GM18526 (cell line): ENCODE measurements around the gene CBX4.

Experiments used
- POLR2A ChIP-seq: IDR thresholded peaks from 3 replicates; pipeline ENCODE4 v1.6.1; 2011; ENCODE audit not compliant: insufficient read length; ENCODE audit errors: extremely low read depth

Gene CBX4

DNA sequence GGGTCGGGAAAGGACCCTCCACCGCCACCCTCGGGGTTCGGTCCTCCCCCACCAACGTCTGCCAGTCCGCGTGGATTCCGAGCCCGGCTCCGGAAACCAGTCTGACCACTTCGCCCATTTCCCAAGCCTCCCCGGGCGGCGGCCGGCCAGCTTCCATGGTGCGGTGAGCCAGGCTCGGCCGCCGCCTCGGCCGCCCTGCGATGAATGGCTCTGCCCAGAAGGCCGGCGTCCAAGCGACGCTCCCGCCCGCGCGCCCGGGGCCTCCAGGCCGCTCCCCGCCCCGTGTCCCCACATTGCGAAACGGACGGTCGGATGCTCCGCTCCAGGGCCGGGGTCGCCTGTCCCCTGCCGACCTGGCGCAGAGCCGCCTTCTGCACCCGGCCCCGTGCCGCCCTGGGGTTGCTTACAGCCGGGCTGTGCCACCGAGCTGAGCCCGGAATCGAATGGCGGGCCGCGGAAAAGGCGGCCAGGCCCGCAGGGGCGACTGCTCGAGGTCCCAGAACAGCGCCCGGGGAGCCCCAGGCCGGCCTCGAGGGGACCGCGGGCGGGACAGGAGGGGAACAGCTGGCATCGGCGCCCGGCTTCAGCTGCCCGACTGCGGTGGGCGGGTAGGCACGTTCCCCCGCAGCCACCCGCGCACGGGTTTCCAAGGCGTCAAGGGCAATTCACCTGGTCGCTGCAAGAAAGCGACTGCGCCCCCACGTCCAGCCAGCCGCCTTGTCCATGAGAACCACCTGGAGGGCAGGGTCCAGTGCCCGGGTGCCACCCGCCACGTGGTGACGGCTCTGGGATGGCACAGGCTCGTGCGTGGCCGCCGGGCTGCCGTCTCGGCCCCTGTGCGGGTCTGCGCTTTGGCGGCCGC is 24.0 kb downstream of the CBX4 start:
- TF ChIP-seq POLR2A = no peak

DNA sequence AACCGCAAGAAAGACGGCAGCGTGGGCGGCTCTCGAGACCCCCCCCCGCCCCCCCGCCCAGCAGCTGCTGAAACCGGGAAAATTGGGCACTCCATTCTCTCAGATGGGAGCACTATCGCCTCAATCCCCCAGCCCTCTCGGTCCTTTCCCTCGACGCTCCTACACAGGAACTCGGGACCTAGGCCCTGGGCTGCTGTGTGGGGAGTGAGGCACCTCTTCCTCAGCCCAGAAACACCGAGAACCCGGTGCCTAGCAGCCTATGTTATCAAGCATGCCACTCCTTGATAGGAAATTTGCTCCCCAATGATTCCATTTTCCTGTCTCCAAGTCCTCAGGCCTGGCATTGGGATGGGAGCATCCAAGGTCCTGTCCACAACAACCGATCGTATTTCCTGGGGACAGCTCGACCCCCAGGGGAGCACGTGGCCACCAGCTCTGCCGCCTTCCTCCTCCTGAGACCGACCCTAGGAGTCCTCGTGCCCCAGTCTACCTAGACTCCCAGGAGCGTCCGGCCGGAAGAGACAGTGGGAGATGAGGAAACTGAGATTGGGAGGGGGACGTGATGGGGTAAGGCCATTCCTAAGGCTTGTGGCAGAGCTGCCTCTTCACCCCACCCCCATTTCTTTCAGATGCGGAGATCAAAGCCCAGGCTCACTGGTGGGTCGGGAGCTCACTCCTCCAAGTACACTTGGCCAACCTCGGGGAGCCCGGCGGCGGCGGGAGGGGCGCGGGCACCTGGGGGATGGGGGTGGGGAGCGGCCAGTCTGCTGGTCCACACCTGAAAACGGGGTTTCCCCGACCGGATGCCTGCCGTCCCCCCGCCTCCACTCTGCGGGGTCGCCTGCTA is 24.9 kb downstream of the CBX4 start:
- TF ChIP-seq POLR2A = no peak

DNA sequence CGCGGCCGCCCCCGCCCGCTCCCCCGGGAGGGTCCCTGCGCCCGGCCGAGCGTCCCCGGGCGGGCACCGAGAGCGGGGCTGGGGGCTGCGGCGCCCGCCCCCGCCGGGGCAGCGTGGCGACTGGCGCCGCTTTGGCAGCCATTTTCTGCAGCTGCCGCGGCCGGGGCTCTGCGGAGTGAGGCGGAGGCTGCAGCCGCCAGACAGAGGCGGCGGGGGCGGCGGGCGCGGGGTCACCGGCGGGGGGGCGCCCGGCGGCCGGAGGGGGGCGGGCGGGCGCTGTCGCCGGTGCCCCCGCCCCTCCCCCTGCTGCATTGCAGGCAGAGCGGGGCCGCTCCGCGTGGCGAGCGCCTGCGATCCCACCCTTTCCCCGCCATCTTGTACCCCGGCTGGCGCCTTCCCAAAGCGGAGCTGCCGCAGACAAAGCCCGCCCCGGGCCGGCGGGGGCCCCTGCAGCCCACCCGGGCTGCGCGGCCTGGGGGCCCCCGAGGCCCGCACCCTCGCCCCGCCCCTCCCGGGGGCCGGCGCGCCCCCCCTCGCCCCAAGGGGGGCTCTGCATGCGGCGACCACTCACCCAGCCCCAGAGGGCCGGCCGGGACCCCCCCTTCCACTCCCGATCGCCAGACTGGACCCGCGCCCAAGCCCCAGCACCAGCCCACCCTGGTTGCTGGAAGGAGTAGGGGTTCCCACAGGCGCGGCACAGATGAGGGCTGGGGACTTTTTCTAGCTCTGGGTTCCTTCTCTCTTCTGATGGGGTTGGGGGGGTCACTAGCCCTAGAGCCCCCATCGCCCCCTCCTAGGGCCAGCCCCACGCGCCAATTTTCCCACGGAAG is 25.7 kb downstream of the CBX4 start:
- no peak for TF ChIP-seq POLR2A

DNA sequence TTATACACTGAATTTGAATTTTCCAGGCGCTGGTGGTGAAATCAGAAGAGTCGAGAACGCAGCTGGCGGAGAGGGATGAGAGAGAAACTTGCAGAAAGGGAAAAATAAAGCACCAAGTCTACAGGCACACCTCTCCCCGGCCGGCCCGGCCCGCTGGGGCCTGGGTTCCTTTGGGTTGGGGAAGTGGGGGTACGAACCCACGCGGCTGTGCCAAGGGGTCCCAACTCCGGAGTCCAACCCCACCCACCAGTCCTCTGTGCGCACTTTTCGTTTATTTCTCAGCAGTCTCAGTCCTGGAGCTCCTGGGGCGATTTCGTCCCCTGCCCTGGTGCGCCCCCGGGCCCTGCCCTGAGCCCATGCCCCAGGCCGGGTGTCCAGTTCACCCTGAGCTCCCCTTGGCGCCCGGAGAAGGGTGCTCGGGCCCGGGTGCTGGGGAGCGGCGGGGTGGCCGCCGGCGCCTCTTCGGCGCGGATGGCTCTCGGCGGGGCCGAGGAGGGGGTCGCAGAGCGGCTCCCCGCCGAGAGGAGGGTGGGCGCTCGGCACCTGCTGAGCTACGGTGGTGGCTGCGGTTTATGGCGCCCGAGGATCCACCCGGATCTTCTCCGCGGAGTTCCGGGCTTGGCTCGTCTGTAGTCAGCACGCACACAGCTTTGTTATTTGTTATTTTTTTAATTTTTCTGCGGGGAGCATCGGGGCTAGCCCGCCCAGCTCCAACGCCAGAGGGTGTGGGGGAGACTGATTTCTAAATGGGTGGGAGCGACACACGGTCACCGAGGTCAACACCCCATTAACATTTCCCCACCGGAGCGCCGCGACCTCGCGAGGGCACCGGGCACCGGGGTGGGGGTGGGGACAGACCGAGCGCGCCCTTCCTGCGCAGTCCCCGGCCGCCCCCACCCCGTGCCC is 26.6 kb downstream of the CBX4 start:
- TF ChIP-seq POLR2A = no peak

DNA sequence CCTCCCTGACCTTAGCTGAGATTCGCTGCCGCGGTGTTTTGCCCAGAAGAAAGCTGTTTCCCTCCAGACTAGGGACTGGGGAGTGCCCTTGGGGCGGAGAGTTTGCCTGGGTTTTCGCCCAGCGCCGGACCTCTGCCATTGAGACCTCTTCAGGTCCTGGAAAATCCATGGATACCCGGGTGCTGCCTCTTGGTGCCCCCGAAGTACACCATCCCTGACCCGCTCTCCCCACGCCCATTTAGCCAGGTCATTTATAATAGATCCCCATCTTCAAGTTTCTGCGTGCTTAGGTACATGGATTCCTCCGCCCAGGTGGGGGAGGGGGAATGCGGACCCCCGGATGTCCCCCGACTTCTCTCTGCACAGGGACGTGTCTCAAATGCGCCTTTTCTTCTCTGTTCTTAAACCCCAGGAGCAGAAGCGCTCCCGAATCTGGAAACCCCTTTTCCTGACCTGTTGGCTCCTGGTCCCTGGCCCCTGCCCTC is 27.3 kb downstream of the CBX4 start:
- no peak for TF ChIP-seq POLR2A

DNA sequence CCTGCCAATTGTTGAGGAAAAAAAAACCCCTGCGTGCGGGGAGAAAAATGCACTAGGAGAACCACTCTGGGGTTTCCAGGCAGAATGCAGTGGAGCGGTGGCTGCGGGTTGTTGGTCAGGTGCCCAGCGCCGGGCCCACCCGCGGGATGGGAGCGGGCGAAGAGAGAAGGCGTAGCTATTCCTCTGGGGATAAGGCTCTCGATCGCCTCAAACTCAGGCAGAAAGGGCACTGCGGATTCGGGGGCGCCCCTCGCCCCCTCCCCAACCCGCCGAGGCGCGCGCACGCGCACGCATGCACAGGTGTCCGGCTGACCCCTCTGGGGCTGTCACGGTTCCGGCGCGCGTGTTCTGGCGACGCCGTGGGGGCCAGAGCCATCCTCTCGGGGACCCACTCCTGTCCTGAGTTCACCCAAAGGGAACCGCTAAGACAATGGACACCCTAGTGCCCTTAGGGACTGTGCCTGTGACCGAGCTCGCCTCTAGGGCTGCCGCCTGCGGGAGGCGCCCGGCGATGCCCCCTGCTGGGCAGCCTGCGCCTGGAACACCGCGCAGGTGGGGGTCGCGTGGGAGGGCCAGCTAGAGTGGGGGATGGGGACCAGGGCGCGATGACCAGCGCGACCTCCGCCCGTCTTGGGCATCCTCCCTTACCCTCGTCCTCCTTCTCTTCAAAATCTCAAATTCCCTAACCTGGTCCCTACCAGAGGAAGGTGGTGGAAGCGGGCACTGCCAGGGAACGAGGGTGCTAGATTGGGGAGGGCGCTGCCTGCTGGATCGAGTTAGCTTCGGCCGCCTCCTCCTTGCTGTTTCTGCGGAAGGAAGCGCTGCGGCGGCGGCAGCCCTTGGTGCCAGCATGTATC is 28.0 kb downstream of the CBX4 start:
- no peak for TF ChIP-seq POLR2A

DNA sequence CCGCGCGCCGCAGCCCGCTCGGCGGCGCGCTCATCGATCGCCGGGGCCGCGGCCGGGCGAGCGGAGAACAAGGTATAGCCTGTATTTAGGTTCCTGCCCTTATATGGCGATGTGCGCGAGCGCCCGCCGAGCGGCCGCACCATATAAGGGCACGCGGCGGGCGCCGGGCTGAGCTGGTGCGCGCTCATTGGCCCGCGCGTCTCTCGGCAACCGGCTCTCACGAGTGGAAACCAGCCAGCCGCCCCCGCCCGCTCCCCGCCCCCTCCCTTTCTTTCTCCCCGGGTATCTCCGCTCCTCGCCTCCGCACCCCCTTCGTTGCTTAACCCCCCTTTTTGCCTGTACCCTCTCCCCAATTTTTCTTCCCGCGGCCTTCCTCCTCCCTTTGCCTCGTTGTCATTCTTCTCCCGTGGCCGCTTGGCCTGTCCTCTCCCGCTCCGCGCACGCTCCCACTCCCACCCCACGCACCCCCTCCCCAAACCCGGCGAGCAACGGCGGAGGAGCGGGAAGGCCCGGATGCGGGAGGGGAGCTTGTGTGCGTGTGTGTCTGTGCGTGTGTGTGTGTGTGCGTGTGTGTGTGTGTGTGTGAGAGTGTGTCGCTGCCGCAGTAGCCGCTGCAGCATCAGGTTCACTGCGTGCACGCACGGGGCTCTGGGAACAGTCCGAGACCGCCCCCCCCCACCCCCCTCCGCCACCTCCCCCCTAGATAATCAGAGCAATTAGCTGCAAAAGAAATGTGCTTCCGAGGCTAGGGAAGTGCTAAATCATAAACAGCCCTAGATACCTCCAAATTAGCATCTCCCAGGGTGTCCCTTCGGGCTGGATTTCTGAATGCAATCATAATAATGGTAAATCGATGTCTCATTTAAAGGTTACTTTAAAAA is 28.9 kb downstream of the CBX4 start:
- TF ChIP-seq POLR2A = no peak

DNA sequence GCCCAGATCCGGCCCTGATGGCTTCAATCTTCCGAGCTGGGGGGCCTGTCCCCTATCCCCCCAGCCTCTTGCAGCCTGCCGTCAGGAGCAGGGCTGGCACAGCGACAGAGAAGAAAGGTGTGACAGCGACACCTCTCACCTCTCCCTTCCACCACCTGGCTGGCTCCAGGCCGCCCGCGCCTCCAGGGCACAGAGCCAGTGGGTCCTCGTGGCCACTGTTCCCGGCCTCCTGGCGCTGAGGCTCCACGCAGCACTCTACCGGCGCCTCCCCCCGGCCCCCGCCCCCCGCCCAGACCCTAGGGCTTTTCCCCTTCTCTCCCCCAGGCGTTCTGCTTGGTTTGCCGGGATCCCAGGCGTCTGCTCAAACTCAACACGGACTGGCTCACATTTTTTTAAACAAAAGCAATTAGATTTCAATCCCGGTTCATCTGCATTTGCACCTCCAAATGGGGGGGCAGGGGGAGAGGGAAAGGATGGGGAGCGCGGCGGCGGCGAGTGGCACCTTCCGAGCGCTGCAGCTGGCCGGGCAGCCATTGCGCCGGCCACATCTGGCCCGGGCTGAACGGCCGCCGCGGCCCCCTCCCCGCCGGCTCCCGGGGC is 29.6 kb downstream of the CBX4 start:
- no peak for TF ChIP-seq POLR2A

DNA sequence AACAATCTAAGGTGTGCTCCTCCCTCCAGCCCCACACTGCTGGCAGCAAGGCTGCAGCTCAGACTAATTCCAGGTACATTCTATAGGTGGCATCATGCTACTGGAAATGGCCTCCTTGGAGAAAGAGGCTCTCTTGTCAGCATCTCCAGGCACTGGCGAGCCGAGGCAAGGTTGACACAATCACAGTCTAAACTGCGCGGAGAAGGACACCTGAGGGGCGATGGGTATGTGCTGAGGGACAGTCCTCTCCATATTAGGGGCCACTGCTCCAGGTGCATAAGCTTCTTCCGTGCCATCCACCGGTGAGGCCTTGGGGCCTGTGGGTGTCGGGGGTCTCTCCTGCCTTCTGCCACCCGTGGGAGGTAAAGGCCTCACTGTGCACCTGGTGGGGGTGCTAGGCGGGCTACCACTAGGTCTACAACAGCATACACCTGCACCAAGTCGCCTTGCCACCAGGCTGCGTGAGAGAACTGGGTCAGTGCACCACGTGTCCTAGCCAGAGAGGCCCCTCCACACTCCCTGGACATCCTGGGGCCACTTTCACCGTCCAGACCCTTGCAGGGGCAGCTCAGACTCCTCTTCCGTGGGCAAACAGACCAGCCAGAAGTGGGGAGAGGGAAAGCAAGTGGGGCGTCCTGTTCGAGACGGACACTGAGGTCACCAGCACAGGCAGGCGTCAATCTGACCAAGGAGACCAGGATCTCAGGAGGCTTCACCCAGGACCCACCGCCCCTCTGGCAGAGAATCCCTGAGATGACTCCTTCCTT is 30.3 kb downstream of the CBX4 start:
- no peak for TF ChIP-seq POLR2A

DNA sequence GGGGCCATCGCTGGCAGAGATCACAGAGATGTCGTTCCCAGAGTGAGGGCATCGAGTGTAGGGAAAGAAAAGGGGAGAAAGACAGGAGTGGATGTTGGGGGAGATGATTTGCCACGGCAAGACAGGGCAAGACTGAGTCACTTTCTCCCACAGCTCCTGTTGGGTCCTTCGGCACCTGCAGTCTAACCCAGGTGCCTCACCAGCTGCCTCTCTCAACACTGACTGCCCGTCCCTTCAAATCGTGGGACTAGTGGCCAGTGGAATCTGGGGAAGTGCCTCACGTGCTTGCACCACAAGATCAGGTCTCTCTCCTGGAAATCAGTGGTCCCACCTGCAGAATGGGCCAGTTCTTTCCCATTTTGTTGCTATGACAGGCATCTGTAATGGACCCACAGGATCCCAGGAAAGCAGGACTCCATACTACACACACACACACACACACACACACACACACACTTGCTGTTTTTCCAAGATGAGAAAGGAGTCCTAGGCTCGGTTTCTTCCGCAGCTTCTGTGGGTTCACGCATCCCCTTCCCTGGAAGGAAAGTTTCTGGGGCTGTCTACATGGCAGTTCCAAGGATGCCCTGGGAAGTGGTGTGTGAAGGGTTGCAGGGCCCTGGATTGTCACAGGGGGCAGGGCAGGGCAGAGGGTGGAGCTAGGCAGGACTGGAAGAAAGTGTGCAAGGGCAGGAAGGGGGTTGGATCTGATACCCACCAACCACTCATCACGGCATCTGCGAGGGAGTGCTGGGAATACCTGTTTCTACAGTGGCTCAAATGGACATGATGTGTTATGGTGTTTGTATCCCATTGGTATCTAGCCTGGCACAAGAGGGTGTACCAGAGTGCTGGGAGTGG is 32.1 kb downstream of the CBX4 start:
- TF ChIP-seq POLR2A = no peak

DNA sequence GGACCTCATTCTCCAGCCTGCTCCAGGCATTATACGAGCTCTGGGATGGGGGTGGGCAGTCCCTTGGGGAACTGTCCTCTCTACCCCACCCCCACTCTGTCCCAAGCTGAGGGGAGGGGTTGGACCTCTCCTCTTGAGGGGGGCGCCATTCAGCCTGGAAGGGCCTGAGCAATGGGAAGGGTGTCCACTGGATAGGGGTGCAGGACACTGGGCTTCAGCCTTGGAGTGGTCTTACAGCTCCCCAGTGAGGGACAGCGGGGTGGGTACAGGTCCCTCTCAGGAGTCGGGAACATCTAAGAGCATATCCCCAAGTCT is 32.8 kb downstream of the CBX4 start:
- no peak for TF ChIP-seq POLR2A
